Central memory CD4-positive, alpha-beta T cell (primary cell): ENCODE data around the gene TNFSF13.

ENCODE experiments used
- DNase-seq: peaks from one replicate; pipeline ENCODE4 v3.0.0; 2022
- total RNA-seq, 3 experiments: gene quantifications; one replicate each; lab custom pipeline; 2026; lab: John Stamatoyannopoulos, UW

The TNFSF13 gene
- 0 to 1.2 (median 0.07) reads per million in 3 experiments for total RNA-seq

- no peak for DNase-seq
Measured at GRCh38 chr17:7558544-7559319, at the start of gene TNFSF13. Gene TNFSF13, plus strand, starts transcription at chr17:7558750. Its CDS starts 290 bp downstream, at chr17:7559040.

- DNase-seq = no peak
Measured at GRCh38 chr17:7508846-7509245, 49.7 kb upstream of the TNFSF13 start.

- no peak for DNase-seq
Measured at GRCh38 chr17:7509937-7510336, 48.6 kb upstream of the TNFSF13 start.

- DNase-seq = no peak
Measured at GRCh38 chr17:7511108-7511507, 47.4 kb upstream of the TNFSF13 start.

GRCh38 chr17:7512105-7512504, 46.4 kb upstream of the TNFSF13 start:
- DNase-seq = no peak

- DNase-seq = no peak
Measured at GRCh38 chr17:7512824-7513540, 45.6 kb upstream of the TNFSF13 start.

- no peak for DNase-seq
Measured at GRCh38 chr17:7513850-7514419, 44.6 kb upstream of the TNFSF13 start.

GRCh38 chr17:7515911-7516610, 42.5 kb upstream of the TNFSF13 start:
- no peak for DNase-seq

GRCh38 chr17:7523033-7523432, 35.5 kb upstream of the TNFSF13 start:
- DNase-seq = peak; percentile 52

GRCh38 chr17:7528842-7529241, 29.7 kb upstream of the TNFSF13 start:
- DNase-seq = no peak

- no peak for DNase-seq
Measured at GRCh38 chr17:7530023-7530900, 28.3 kb upstream of the TNFSF13 start.

GRCh38 chr17:7538050-7538449, 20.5 kb upstream of the TNFSF13 start:
- no peak for DNase-seq

GRCh38 chr17:7538891-7539545, 19.5 kb upstream of the TNFSF13 start:
- no peak for DNase-seq

- DNase-seq = no peak
Measured at GRCh38 chr17:7541074-7541621, 17.4 kb upstream of the TNFSF13 start.

GRCh38 chr17:7544911-7545310, 13.6 kb upstream of the TNFSF13 start:
- DNase-seq = no peak

- peak; percentile 42 for DNase-seq
Measured at GRCh38 chr17:7548585-7549400, 9.8 kb upstream of the TNFSF13 start, which contains the start of gene TNFSF12. Gene TNFSF12, plus strand, starts transcription at chr17:7549058. Its CDS starts 96 bp downstream, at chr17:7549154.

GRCh38 chr17:7549401-7550055, 9.0 kb upstream of the TNFSF13 start:
- DNase-seq = peak; percentile 42

GRCh38 chr17:7550344-7550743, 8.2 kb upstream of the TNFSF13 start:
- DNase-seq = no peak

GRCh38 chr17:7551396-7551795, 7.2 kb upstream of the TNFSF13 start:
- no peak for DNase-seq

GRCh38 chr17:7552621-7553051, 5.9 kb upstream of the TNFSF13 start:
- DNase-seq = peak; percentile 77
